CD4-positive, alpha-beta T cell (primary cell): Measurements from ENCODE around the gene GPD2. TPM values are rescaled to one million over a fixed set of nuclear protein-coding genes. Genes with fewer than 3 reads are reported as not detected.

ENCODE experiments used
- ATAC-seq: fragments of 200-7000 bp; cut with Tn5 transposase; one replicate; pipeline ENCODE4 v1.10.0; 2022; ENCODE audit warnings: mild to moderate bottlenecking; ENCODE audit not compliant: poor library complexity
- CTCF ChIA-PET: fragments of 350-600 bp; sonication (Branson Sonifier 250); formaldehyde crosslinking; loops from one replicate; lab custom pipeline; 2021; ENCODE audit warnings: antibody characterized with exemption, inconsistent platforms; lab: Charles Lee
- POLR2A ChIA-PET: fragments of 350-600 bp; sonication (Branson Sonifier 250); formaldehyde crosslinking; loops from one replicate; lab custom pipeline; 2021; ENCODE audit warnings: antibody characterized with exemption, inconsistent platforms; lab: Charles Lee
- DNase-seq, 14 experiments: peaks; one replicate each; pipeline ENCODE4 v3.0.0-alpha.2; 2013 to 2020; ENCODE audit warnings: mixed read lengths in 2 of 14
- H3K27ac ChIP-seq, 2 donors: one replicate each; pipeline versions ENCODE4 v1.5.1 to v1.7.0; 2013; ENCODE audit warnings: low read length in 2 of 2, low read depth in 1 of 2, mild to moderate bottlenecking in 1 of 2
- H3K27me3 ChIP-seq, 2 experiments: 1 replicate in 1 of 2; 2 replicates in 1 of 2; pipeline versions ENCODE4 v1.6.1 to v1.7.0; 2013; ENCODE audit warnings: low read length in 2 of 2, control low read depth in 1 of 2, mild to moderate bottlenecking in 1 of 2, moderate library complexity in 1 of 2; ENCODE audit not compliant: insufficient read depth in 2 of 2, control insufficient read depth in 1 of 2
- H3K36me3 ChIP-seq: one replicate; pipeline ENCODE4 v1.6.1; 2013; ENCODE audit warnings: low read length, control low read depth; ENCODE audit not compliant: insufficient read depth
- H3K4me1 ChIP-seq: one replicate; pipeline ENCODE4 v1.6.1; 2013; ENCODE audit warnings: low read length, control low read depth; ENCODE audit not compliant: insufficient read depth
- H3K4me3 ChIP-seq: one replicate; pipeline ENCODE4 v1.5.1; 2013; ENCODE audit warnings: mild to moderate bottlenecking, low read length, moderate library complexity
- H3K9me3 ChIP-seq, 2 experiments: 1 replicate in 1 of 2; 2 replicates in 1 of 2; pipeline versions ENCODE4 v1.6.1 to v1.7.0; 2013; ENCODE audit warnings: low read length in 2 of 2, mild to moderate bottlenecking in 2 of 2, control low read depth in 1 of 2, moderate library complexity in 1 of 2; ENCODE audit not compliant: control insufficient read depth in 1 of 2, insufficient read depth in 1 of 2
- H3K27ac Mint-ChIP-seq: one replicate; pipeline ENCODE4 v1.8.0; 2020; ENCODE audit warnings: mixed read lengths
- H3K27me3 Mint-ChIP-seq: one replicate; pipeline ENCODE4 v1.8.0; 2021; ENCODE audit warnings: mixed read lengths
- H3K36me3 Mint-ChIP-seq: one replicate; pipeline ENCODE4 v1.8.0; 2021; ENCODE audit warnings: low read depth, mixed read lengths
- H3K4me1 Mint-ChIP-seq: one replicate; pipeline ENCODE4 v1.8.0; 2021; ENCODE audit warnings: low read depth, mixed read lengths
- H3K4me3 Mint-ChIP-seq: one replicate; pipeline ENCODE4 v1.8.0; 2020; ENCODE audit warnings: mild to moderate bottlenecking, mixed read lengths
- H3K9me3 Mint-ChIP-seq: one replicate; pipeline ENCODE4 v1.8.0; 2020; ENCODE audit warnings: mixed read lengths
- intact Hi-C, 2 experiments: fragments of 100-400 bp; cut with DNase I in 1 of 2; cut with micrococcal nuclease in 1 of 2; formaldehyde crosslinking; loops; one replicate each; pipeline versions ENCODE4 v1.15.1 to v1.9.0; 2023 to 2025; cut with DNase I, micrococcal nuclease
- total RNA-seq, 174 experiments: library from RNA in 2 of 174; stranded (reverse) in 2 of 174; gene quantifications; one replicate each; pipeline ENCODE4 v1.2.3 and lab custom pipeline; 2021 to 2026
- TF ChIP-seq, protein P1 (sequence below): fragments of 200-600 bp; IDR thresholded peaks from one replicate; pipeline ENCODE4 v1.8.0; 2022; ENCODE audit warnings: antibody characterized with exemption, mild to moderate bottlenecking

The GPD2 gene
- total RNA-seq, 2 experiments from 2014 or later, result 6.2 to 6.7 TPM

- Histone ChIP-seq H3K27me3 (no peaks in the 10 kb centered on the region), H3K36me3 (no peaks in the 10 kb centered on the region), H3K4me1 (no peaks in the 10 kb centered on the region), H3K9me3 (no peaks in the 10 kb centered on the region), H3K4me3 (no peak overlapping the region), H3K27ac (no peak overlapping the region)
- peaks cover 13% of the 10 kb centered on the region for H3K4me1 Mint-ChIP-seq
- H3K27ac Mint-ChIP-seq, result no peak overlapping the region
- peak in 1 of 14 experiments; percentile 42 for DNase-seq
- ChIA-PET CTCF (no interaction called here), POLR2A (no interaction called here)
- H3K27me3 Mint-ChIP-seq, result no peaks in the 10 kb centered on the region
- TF ChIP-seq, protein P1, sequence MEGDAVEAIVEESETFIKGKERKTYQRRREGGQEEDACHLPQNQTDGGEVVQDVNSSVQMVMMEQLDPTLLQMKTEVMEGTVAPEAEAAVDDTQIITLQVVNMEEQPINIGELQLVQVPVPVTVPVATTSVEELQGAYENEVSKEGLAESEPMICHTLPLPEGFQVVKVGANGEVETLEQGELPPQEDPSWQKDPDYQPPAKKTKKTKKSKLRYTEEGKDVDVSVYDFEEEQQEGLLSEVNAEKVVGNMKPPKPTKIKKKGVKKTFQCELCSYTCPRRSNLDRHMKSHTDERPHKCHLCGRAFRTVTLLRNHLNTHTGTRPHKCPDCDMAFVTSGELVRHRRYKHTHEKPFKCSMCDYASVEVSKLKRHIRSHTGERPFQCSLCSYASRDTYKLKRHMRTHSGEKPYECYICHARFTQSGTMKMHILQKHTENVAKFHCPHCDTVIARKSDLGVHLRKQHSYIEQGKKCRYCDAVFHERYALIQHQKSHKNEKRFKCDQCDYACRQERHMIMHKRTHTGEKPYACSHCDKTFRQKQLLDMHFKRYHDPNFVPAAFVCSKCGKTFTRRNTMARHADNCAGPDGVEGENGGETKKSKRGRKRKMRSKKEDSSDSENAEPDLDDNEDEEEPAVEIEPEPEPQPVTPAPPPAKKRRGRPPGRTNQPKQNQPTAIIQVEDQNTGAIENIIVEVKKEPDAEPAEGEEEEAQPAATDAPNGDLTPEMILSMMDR, result no peak
- peaks cover 42% of the 10 kb centered on the region for H3K36me3 Mint-ChIP-seq
- intact Hi-C loops, result no loop called here
- no peaks in the 10 kb centered on the region for H3K9me3 Mint-ChIP-seq
- no peak for ATAC-seq
- no peak overlapping the region for H3K4me3 Mint-ChIP-seq
These were observed 44.2 kb downstream of the GPD2 start for GRCh38 chr2:156480376-156480775.

DNA sequence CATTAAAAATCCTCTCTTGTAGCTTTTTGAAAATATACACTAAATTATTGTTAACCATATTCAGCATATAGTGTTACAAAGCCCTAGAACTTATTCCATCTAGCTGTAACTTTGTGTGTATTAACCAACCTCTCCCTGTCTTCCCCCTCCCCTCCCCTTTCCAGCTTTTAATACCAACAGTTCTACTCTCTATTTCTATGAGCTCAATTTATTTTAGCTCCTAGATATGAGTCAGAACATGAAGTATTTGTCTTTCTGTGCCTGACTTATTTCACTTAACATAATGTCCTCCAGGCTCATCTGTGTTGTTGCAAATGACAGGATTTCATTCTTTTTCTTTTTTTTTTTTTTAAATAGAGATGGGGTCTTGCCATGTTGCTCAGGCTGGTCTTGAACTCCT lies 45.1 kb downstream of the GPD2 start:
- ATAC-seq, result no peak
- no peaks in the 10 kb centered on the region for H3K4me1 ChIP-seq
- Mint-ChIP-seq H3K27me3 (no peaks in the 10 kb centered on the region), H3K4me1 (peaks cover 13% of the 10 kb centered on the region), H3K27ac (no peak overlapping the region), H3K9me3 (no peaks in the 10 kb centered on the region), H3K36me3 (peaks cover 33% of the 10 kb centered on the region), H3K4me3 (no peak overlapping the region)
- intact Hi-C loops, result no loop called here
- H3K36me3 ChIP-seq, result no peaks in the 10 kb centered on the region
- ChIA-PET CTCF (no interaction called here), POLR2A (no interaction called here)
- TF ChIP-seq, protein P1, result no peak
- no peaks in the 10 kb centered on the region for H3K27me3 ChIP-seq
- H3K9me3 ChIP-seq, result no peaks in the 10 kb centered on the region
- no peak overlapping the region for H3K27ac ChIP-seq
- no peak overlapping the region for H3K4me3 ChIP-seq
- no peak for DNase-seq

DNA sequence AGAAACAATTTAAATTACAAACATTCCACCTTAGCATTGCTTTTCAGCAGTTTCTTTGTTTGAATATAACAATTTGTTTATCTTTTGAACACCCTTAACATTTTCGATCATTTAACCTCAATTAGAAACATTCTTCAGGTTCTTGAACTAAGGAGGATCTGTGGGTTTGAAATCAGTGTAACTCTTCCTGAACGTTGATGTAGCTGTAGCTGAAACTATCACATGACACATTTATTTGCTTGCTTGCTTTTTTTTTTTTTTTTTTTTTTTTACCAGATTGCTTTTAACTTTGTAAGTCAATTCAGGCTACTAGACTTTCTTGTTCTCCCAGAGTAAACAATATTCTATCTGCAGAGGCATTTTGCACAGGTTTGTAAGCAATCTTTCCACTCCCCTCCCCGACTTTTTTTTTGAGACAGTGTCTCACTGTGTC lies 47.6 kb downstream of the GPD2 start:
- Histone ChIP-seq H3K4me1 (no peaks in the 10 kb centered on the region), H3K27ac (no peak overlapping the region), H3K9me3 (no peaks in the 10 kb centered on the region), H3K36me3 (no peaks in the 10 kb centered on the region), H3K27me3 (no peaks in the 10 kb centered on the region), H3K4me3 (no peak overlapping the region)
- Mint-ChIP-seq H3K9me3 (no peaks in the 10 kb centered on the region), H3K4me3 (no peak overlapping the region), H3K36me3 (peaks cover 18% of the 10 kb centered on the region), H3K4me1 (peaks cover 10% of the 10 kb centered on the region), H3K27ac (no peak overlapping the region), H3K27me3 (no peaks in the 10 kb centered on the region)
- ATAC-seq (no peak), DNase-seq (no peak)
- intact Hi-C loops, result no loop called here
- CTCF ChIA-PET, result no interaction called here
- TF ChIP-seq, protein P1, result no peak
- POLR2A ChIA-PET, result no interaction called here
